Measurements from ENCODE around the gene WDR54.
"Not testable (repeated sequence)": the region's sequence is repeated elsewhere in the genome, so short reads cannot be mapped to it uniquely, and the experiment has no call there.

The WDR54 gene

GRCh38 chr2:74464406-74464805, 42.9 kb downstream of the WDR54 start:
- in situ Hi-C loops (cut with HindIII; ENCODE audit: low pct_ligation_motif_present, low pct_unique_long_range_greater_than_20kb, low sequenced_read_pairs), result no loop called here
- no peak for DNase-seq

DNA sequence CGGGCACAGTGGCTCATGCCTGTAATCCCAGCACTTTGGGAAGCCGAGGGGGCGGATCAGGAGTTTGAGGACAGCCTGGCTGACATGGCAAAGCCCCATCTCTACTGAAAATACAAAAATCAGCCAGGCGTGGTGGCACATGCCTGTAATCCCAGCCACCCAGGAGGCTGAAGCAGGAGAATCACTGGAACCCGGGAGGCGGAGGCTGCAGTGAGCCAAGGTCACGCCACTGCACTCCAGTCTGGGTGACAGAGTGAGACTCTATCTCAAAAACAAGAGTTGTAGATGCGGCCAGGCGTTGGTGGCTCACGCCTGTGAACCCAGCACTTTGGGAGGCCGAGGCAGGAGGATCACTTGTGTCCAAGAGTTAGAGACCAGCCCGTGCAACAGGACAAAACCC, 49.2 kb downstream of the WDR54 start:
- DNase-seq; in situ Hi-C loops (cut with HindIII; ENCODE audit: low pct_ligation_motif_present, low pct_unique_long_range_greater_than_20kb, low sequenced_read_pairs): not testable (repeated sequence)

- in situ Hi-C loops (cut with HindIII; ENCODE audit: low pct_ligation_motif_present, low pct_unique_long_range_greater_than_20kb, low sequenced_read_pairs), result no loop called here
These were observed 50.0 kb downstream of the WDR54 start for GRCh38 chr2:74471332-74472065.

GRCh38 chr2:74472086-74472944, 50.8 kb downstream of the WDR54 start, which contains the start of gene MRPL53:
Gene MRPL53, minus strand, starts transcription at chr2:74472680. Its CDS starts 20 bp downstream, at chr2:74472660.
- in situ Hi-C loops (cut with HindIII; ENCODE audit: low pct_ligation_motif_present, low pct_unique_long_range_greater_than_20kb, low sequenced_read_pairs), result no loop called here
- peak; percentile 96 for DNase-seq

More at GRCh38 chr2:74471332-74472065, 50.0 kb downstream of the WDR54 start:
- peak; percentile 12 for DNase-seq

DNA sequence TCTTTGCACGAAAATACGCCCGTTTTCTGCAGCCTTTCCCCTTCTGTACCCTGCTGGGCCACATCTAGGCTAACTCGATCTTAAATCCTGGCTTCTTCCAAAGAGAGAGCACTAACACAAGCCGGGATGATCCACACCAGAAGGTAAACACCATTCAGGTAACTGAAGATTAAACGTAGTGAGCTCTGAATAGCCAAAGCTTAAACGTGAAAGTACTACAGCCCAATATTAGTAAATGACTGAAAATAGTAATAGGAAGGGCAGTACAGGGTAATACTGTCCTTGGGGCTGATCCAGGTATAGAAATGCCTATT, 51.4 kb downstream of the WDR54 start:
- no peak for DNase-seq

DNA sequence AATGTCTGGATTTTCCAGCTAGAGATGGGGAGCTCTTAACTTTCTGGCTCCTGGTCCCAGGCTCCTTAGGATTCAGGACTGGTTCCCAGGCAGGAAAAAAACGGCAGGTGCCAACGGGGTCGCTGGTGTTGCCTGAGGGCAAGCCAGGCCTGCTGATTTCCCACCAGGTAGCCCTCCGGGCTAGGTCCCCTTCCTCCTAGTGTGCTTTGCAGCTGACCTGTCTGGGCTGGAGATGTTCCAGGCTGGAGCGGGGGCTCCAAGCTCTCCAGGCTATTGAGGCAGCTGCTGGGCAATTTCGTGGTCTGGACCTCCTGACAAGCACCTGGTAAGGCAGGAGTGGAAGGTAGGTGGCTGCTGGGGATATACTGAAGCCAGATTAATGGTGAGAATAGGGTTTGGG, 53.0 kb downstream of the WDR54 start:
- in situ Hi-C loops (cut with HindIII; ENCODE audit: low pct_ligation_motif_present, low pct_unique_long_range_greater_than_20kb, low sequenced_read_pairs), result no loop called here
- DNase-seq, result no peak

More for the DNA sequence above, 51.4 kb downstream of the WDR54 start:
- in situ Hi-C loops (cut with HindIII; ENCODE audit: low pct_ligation_motif_present, low pct_unique_long_range_greater_than_20kb, low sequenced_read_pairs), result no loop called here

DNA sequence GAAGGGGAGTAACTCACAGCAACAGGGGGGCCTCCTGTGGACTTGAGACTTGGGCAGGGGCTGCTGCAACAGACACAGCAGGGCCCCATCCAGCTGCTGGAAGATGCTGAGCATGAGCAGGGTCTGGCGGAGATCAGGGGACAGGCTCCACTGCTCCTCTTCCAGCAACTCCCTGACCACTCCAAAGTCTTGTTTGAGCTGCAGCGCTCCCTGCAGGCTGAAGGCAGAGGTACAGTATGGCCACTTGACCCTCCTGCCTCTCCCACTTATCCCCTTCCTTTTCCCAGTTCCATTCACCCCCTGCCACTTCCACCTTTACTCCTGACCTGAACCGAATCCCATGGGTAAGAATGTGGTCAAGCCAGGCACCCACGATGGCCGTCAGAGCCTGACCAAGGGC, 53.4 kb downstream of the WDR54 start:
- in situ Hi-C loops (cut with HindIII; ENCODE audit: low pct_ligation_motif_present, low pct_unique_long_range_greater_than_20kb, low sequenced_read_pairs), result no loop called here
- DNase-seq, result no peak
